Activated naive CD4-positive, alpha-beta T cell treated with anti-CD3 and anti-CD28 coated beads, Interleukin-2, amount 50 U/mL, for 24 hours (primary cell): ENCODE results near the gene CLIP3.

Experiments used
- H3K27ac Mint-ChIP-seq: one replicate; pipeline ENCODE4 v1.8.0; 2021; ENCODE audit warnings: mild to moderate bottlenecking, mixed read lengths
- H3K27me3 Mint-ChIP-seq: one replicate; pipeline ENCODE4 v1.8.0; 2021; ENCODE audit warnings: mixed read lengths
- H3K36me3 Mint-ChIP-seq: one replicate; pipeline ENCODE4 v1.8.0; 2021; ENCODE audit warnings: mixed read lengths
- H3K4me1 Mint-ChIP-seq: one replicate; pipeline ENCODE4 v1.8.0; 2021; ENCODE audit warnings: mixed read lengths
- H3K4me3 Mint-ChIP-seq: one replicate; pipeline ENCODE4 v1.8.0; 2021; ENCODE audit warnings: mild to moderate bottlenecking, mixed read lengths
- H3K9me3 Mint-ChIP-seq: one replicate; pipeline ENCODE4 v1.8.0; 2021; ENCODE audit warnings: mixed read lengths

Gene CLIP3

GRCh38 chr19:36026091-36026876 is 6.4 kb downstream of the CLIP3 start:
- Mint-ChIP-seq H3K27ac (no peak overlapping the region), H3K27me3 (no peaks in the 10 kb centered on the region), H3K4me1 (peaks cover 2% of the 10 kb centered on the region), H3K36me3 (peaks cover 14% of the 10 kb centered on the region), H3K9me3 (no peaks in the 10 kb centered on the region), H3K4me3 (no peak overlapping the region)

GRCh38 chr19:36025541-36025940 is 7.1 kb downstream of the CLIP3 start:
- no peak overlapping the region for H3K27ac Mint-ChIP-seq
- no peaks in the 10 kb centered on the region for H3K4me1 Mint-ChIP-seq
- no peaks in the 10 kb centered on the region for H3K27me3 Mint-ChIP-seq

GRCh38 chr19:36023432-36023831 is 9.2 kb downstream of the CLIP3 start:
- Mint-ChIP-seq H3K36me3 (peaks cover 8% of the 10 kb centered on the region), H3K27me3 (no peaks in the 10 kb centered on the region), H3K4me3 (no peak overlapping the region), H3K27ac (no peak overlapping the region), H3K9me3 (no peaks in the 10 kb centered on the region), H3K4me1 (no peaks in the 10 kb centered on the region)

More at GRCh38 chr19:36025541-36025940, 7.1 kb downstream of the CLIP3 start:
- Mint-ChIP-seq H3K4me3 (no peak overlapping the region), H3K9me3 (no peaks in the 10 kb centered on the region), H3K36me3 (peaks cover 11% of the 10 kb centered on the region)

GRCh38 chr19:36019061-36019670 is 13.5 kb downstream of the CLIP3 start:
- H3K4me1 Mint-ChIP-seq: peaks cover 17% of the 10 kb centered on the region
- H3K36me3 Mint-ChIP-seq: peaks cover 6% of the 10 kb centered on the region
- H3K27ac Mint-ChIP-seq: no peak overlapping the region
- no peaks in the 10 kb centered on the region for H3K27me3 Mint-ChIP-seq
- H3K9me3 Mint-ChIP-seq: no peaks in the 10 kb centered on the region
- H3K4me3 Mint-ChIP-seq: no peak overlapping the region

- Mint-ChIP-seq H3K27ac (peak within 1 kb of the TSS; percentile 94), H3K4me3 (peak within 1 kb of the TSS; percentile 96), H3K9me3 (no peaks in the 10 kb centered on the region), H3K27me3 (no peaks in the 10 kb centered on the region), H3K4me1 (peaks cover 38% of the 10 kb centered on the region), H3K36me3 (no peaks in the 10 kb centered on the region)
These were observed 18.4 kb downstream of the CLIP3 start, which contains the start of gene ALKBH6 for GRCh38 chr19:36014012-36014924. ALKBH6 (minus strand) TSS chr19:36014213; CDS start chr19:36013397, 816 bp downstream.

GRCh38 chr19:36013280-36014011 is 19.2 kb downstream of the CLIP3 start:
- Mint-ChIP-seq H3K36me3 (no peaks in the 10 kb centered on the region), H3K27me3 (no peaks in the 10 kb centered on the region), H3K4me1 (peaks cover 43% of the 10 kb centered on the region), H3K27ac (peak overlapping the region; percentile 94), H3K9me3 (no peaks in the 10 kb centered on the region), H3K4me3 (peak overlapping the region; percentile 96)

- Mint-ChIP-seq H3K27ac (no peak overlapping the region), H3K4me1 (peaks cover 39% of the 10 kb centered on the region)
These were observed 22.3 kb downstream of the CLIP3 start for GRCh38 chr19:36010402-36010801.

GRCh38 chr19:36009633-36010379 is 22.9 kb downstream of the CLIP3 start:
- no peaks in the 10 kb centered on the region for H3K27me3 Mint-ChIP-seq

More at GRCh38 chr19:36010402-36010801, 22.3 kb downstream of the CLIP3 start:
- Mint-ChIP-seq H3K27me3 (no peaks in the 10 kb centered on the region), H3K9me3 (no peaks in the 10 kb centered on the region), H3K36me3 (no peaks in the 10 kb centered on the region), H3K4me3 (no peak overlapping the region)

GRCh38 chr19:36009220-36009619 is 23.5 kb downstream of the CLIP3 start:
- no peaks in the 10 kb centered on the region for H3K36me3 Mint-ChIP-seq
- H3K27ac Mint-ChIP-seq: no peak overlapping the region
- peak overlapping the region; percentile 59 for H3K4me3 Mint-ChIP-seq
- no peaks in the 10 kb centered on the region for H3K9me3 Mint-ChIP-seq
- peaks cover 28% of the 10 kb centered on the region for H3K4me1 Mint-ChIP-seq
- no peaks in the 10 kb centered on the region for H3K27me3 Mint-ChIP-seq

More at GRCh38 chr19:36009633-36010379, 22.9 kb downstream of the CLIP3 start:
- peaks cover 33% of the 10 kb centered on the region for H3K4me1 Mint-ChIP-seq
- H3K4me3 Mint-ChIP-seq: peak overlapping the region; percentile 59
- no peaks in the 10 kb centered on the region for H3K36me3 Mint-ChIP-seq
- H3K27ac Mint-ChIP-seq: no peak overlapping the region
- no peaks in the 10 kb centered on the region for H3K9me3 Mint-ChIP-seq

- Mint-ChIP-seq H3K4me1 (peaks cover 20% of the 10 kb centered on the region), H3K36me3 (no peaks in the 10 kb centered on the region), H3K4me3 (peak within 1 kb of the TSS; percentile 59), H3K9me3 (no peaks in the 10 kb centered on the region), H3K27me3 (no peaks in the 10 kb centered on the region), H3K27ac (no peak within 1 kb of the TSS)
These were observed 24.2 kb downstream of the CLIP3 start, which contains the start of gene SYNE4 for GRCh38 chr19:36008336-36008978. SYNE4 (minus strand) TSS chr19:36008813; CDS start chr19:36008681, 132 bp downstream.

GRCh38 chr19:36006955-36007354 is 25.7 kb downstream of the CLIP3 start:
- H3K36me3 Mint-ChIP-seq: no peaks in the 10 kb centered on the region
- peaks cover 16% of the 10 kb centered on the region for H3K4me1 Mint-ChIP-seq
- no peaks in the 10 kb centered on the region for H3K27me3 Mint-ChIP-seq
- no peak overlapping the region for H3K4me3 Mint-ChIP-seq
- H3K9me3 Mint-ChIP-seq: no peaks in the 10 kb centered on the region
- no peak overlapping the region for H3K27ac Mint-ChIP-seq

GRCh38 chr19:36003284-36003683 is 29.4 kb downstream of the CLIP3 start:
- no peak overlapping the region for H3K4me3 Mint-ChIP-seq
- H3K9me3 Mint-ChIP-seq: no peaks in the 10 kb centered on the region
- H3K27me3 Mint-ChIP-seq: no peaks in the 10 kb centered on the region
- H3K4me1 Mint-ChIP-seq: peaks cover 18% of the 10 kb centered on the region
- H3K36me3 Mint-ChIP-seq: no peaks in the 10 kb centered on the region
- no peak overlapping the region for H3K27ac Mint-ChIP-seq

- H3K4me3 Mint-ChIP-seq: no peak overlapping the region
- no peaks in the 10 kb centered on the region for H3K27me3 Mint-ChIP-seq
- peaks cover 4% of the 10 kb centered on the region for H3K36me3 Mint-ChIP-seq
- no peak overlapping the region for H3K27ac Mint-ChIP-seq
- H3K4me1 Mint-ChIP-seq: peaks cover 29% of the 10 kb centered on the region
- H3K9me3 Mint-ChIP-seq: no peaks in the 10 kb centered on the region
These were observed 31.1 kb downstream of the CLIP3 start for GRCh38 chr19:36001605-36002004.

- Mint-ChIP-seq H3K36me3 (peaks cover 4% of the 10 kb centered on the region), H3K4me1 (peaks cover 43% of the 10 kb centered on the region), H3K9me3 (no peaks in the 10 kb centered on the region), H3K4me3 (peak overlapping the region; percentile 98), H3K27ac (peak overlapping the region; percentile 56), H3K27me3 (no peaks in the 10 kb centered on the region)
These were observed 35.9 kb downstream of the CLIP3 start for GRCh38 chr19:35996777-35997176.
